Astrocyte of the cerebellum (primary cell): ENCODE data around the gene FCRL6.

Experiments used
- DNase-seq: peaks from one replicate; pipeline ENCODE4 v3.0.0-alpha.2; 2011; ENCODE audit warnings: low read depth
- H3K4me3 ChIP-seq: 2 replicates; pipeline ENCODE4 v1.5.1; 2011; ENCODE audit warnings: mild to moderate bottlenecking, low read depth, low read length, moderate library complexity
- CTCF ChIP-seq: IDR thresholded peaks from 2 replicates; pipeline ENCODE4 v1.5.1; 2012; ENCODE audit warnings: low read length, low read depth, moderate library complexity, mild to moderate bottlenecking; ENCODE audit errors: missing control alignments
- in situ Hi-C: cut with HindIII; loops from 2 replicates; pipeline ENCODE4 v1.10.0; 2017; ENCODE audit warnings: low sequenced_read_pairs

Gene FCRL6

GRCh38 chr1:159802111-159802510, at the start of gene FCRL6:
TSS of gene FCRL6 (plus strand) at chr1:159802360. CDS start at chr1:159802425, 65 bp downstream.
- no peak for DNase-seq
- in situ Hi-C loops = no loop called here
- no peak within 1 kb of the TSS for H3K4me3 ChIP-seq
- no peak for TF ChIP-seq CTCF

GRCh38 chr1:159753386-159753785, 48.8 kb upstream of the FCRL6 start:
- no peak for TF ChIP-seq CTCF
- no peak for DNase-seq
- in situ Hi-C loops = no loop called here
- H3K4me3 ChIP-seq = no peak overlapping the region

- H3K4me3 ChIP-seq = no peak overlapping the region
- DNase-seq = no peak
- no peak for TF ChIP-seq CTCF
- in situ Hi-C loops = no loop called here
Observed at GRCh38 chr1:159755451-159756007, 46.6 kb upstream of the FCRL6 start.

GRCh38 chr1:159756397-159756796, 45.8 kb upstream of the FCRL6 start:
- in situ Hi-C loops = no loop called here
- no peak for TF ChIP-seq CTCF
- no peak overlapping the region for H3K4me3 ChIP-seq
- no peak for DNase-seq

- no peak for DNase-seq
- no peak overlapping the region for H3K4me3 ChIP-seq
- in situ Hi-C loops = no loop called here
- TF ChIP-seq CTCF = no peak
Observed at GRCh38 chr1:159763686-159764085, 38.5 kb upstream of the FCRL6 start.

GRCh38 chr1:159765806-159766205, 36.4 kb upstream of the FCRL6 start:
- in situ Hi-C loops = no loop called here
- no peak overlapping the region for H3K4me3 ChIP-seq
- DNase-seq = no peak
- TF ChIP-seq CTCF = no peak
